Neutrophil (primary cell): ENCODE measurements around the gene C9orf43.

Experiments
- H3K27ac ChIP-seq: fragments of 200-600 bp; sonication (generic); 2 replicates; pipeline ENCODE4 v1.5.1; 2016; ENCODE audit warnings: mild to moderate bottlenecking, moderate library complexity
- H3K27me3 ChIP-seq: fragments of 200-600 bp; sonication (generic); 2 replicates; pipeline ENCODE4 v1.6.0; 2016; ENCODE audit warnings: mild to moderate bottlenecking
- H3K36me3 ChIP-seq: fragments of 200-600 bp; sonication (generic); 2 replicates; pipeline ENCODE4 v1.5.1; 2017
- H3K4me1 ChIP-seq, 2 experiments: fragments of 200-600 bp in 1 of 2; sonication (generic) in 1 of 2; 1 replicate in 1 of 2; 2 replicates in 1 of 2; pipeline versions ENCODE4 v1.5.1 to v1.6.1; 2013 to 2016; ENCODE audit warnings: low read depth in 1 of 2, low read length in 1 of 2, mild to moderate bottlenecking in 1 of 2, moderate library complexity in 1 of 2; ENCODE audit not compliant: control insufficient read depth in 1 of 2, insufficient read depth in 1 of 2
- H3K4me3 ChIP-seq, 2 experiments: fragments of 200-600 bp in 1 of 2; sonication (generic) in 1 of 2; 1 replicate in 1 of 2; 2 replicates in 1 of 2; pipeline ENCODE4 v1.5.1; 2013 to 2016; ENCODE audit warnings: low read depth in 1 of 2, low read length in 1 of 2, mild to moderate bottlenecking in 1 of 2, moderate library complexity in 1 of 2
- H3K9me3 ChIP-seq: fragments of 200-600 bp; sonication (generic); 2 replicates; pipeline ENCODE4 v1.5.1; 2016
- CTCF ChIP-seq: fragments of 200-600 bp; sonication (generic); IDR thresholded peaks from 2 replicates; pipeline ENCODE4 v1.5.1; 2016; ENCODE audit warnings: antibody characterized with exemption

Gene C9orf43

DNA sequence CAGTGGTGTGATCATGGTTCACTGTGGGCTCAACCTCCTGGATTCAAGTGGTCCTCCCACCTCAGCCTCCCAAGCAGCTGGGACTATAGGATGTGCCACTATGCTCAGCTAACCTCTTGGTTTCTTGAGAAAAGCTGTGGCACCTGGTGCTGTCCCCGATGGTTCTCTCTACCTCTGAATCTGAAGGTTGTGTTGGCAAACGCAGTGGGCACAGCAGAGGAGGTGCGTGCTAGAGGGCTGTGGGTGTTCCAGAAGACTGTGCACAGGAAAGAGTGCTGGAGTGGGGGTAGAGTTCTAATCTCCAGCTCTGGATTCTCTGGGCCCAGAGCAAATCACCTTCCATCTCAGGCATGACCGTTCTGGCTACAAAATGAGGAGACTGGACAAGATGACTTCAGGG lies 65.4 kb downstream of the C9orf43 start:
- Histone ChIP-seq H3K4me3 (no peak overlapping the region), H3K9me3 (no peaks in the 10 kb centered on the region), H3K36me3 (no peaks in the 10 kb centered on the region), H3K4me1 (no peaks in the 10 kb centered on the region), H3K27me3 (no peaks in the 10 kb centered on the region), H3K27ac (no peak overlapping the region)
- no peak for TF ChIP-seq CTCF

DNA sequence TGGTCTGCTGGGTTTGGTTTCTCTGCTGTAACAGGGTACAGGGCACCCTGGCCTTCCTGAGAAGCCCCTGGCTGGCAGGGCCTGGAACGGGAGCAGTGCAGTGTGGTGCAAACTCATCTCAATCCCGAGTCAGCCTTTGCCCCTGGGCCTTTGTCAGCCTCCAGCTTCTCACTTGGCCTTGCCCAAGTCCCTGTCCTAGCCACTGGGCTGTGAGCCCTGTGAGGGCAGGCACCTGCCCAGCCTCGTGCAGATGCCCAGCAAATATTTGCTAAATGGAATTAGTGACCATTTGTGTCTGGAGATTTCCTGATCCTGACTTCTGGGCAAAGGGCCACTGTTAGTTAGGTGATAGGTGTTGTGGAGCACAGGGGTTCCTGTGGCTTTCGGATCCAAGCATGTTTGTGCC lies 66.0 kb downstream of the C9orf43 start:
- no peak for TF ChIP-seq CTCF
- Histone ChIP-seq H3K27me3 (no peaks in the 10 kb centered on the region), H3K4me1 (no peaks in the 10 kb centered on the region), H3K27ac (no peak overlapping the region), H3K4me3 (no peak overlapping the region), H3K9me3 (no peaks in the 10 kb centered on the region), H3K36me3 (no peaks in the 10 kb centered on the region)

GRCh38 chr9:113477058-113477457 lies 66.5 kb downstream of the C9orf43 start:
- Histone ChIP-seq H3K27me3 (no peaks in the 10 kb centered on the region), H3K36me3 (no peaks in the 10 kb centered on the region), H3K4me3 (no peak overlapping the region), H3K27ac (no peak overlapping the region), H3K9me3 (no peaks in the 10 kb centered on the region), H3K4me1 (no peaks in the 10 kb centered on the region)
- TF ChIP-seq CTCF: no peak

DNA sequence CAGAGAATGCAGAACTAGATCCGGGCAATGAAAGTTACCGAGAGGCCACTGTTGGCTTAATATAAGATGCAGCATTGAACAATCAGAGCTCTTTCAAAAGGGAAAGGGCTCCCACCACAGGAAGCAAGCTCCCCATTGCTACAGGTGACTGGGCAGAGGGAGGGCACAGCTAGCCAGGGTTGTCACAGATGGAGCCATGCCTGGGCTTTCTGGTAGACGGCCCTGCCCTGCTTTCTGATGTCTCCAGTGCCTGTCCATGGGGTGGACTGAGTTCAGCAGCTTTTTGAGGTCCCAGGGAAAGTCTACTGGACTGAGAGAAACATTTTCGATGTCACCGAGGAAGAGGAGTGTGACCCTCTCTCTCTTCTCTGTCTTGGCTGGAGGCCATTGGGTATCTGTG lies 67.1 kb downstream of the C9orf43 start:
- H3K36me3 ChIP-seq: no peaks in the 10 kb centered on the region
- H3K9me3 ChIP-seq: no peaks in the 10 kb centered on the region
- no peak for TF ChIP-seq CTCF
- no peak overlapping the region for H3K27ac ChIP-seq
- no peaks in the 10 kb centered on the region for H3K27me3 ChIP-seq
- no peaks in the 10 kb centered on the region for H3K4me1 ChIP-seq
- H3K4me3 ChIP-seq: no peak overlapping the region

GRCh38 chr9:113479174-113479621 lies 68.7 kb downstream of the C9orf43 start:
- no peaks in the 10 kb centered on the region for H3K36me3 ChIP-seq
- H3K27ac ChIP-seq: no peak overlapping the region
- H3K4me1 ChIP-seq: no peaks in the 10 kb centered on the region
- no peak overlapping the region for H3K4me3 ChIP-seq
- no peaks in the 10 kb centered on the region for H3K27me3 ChIP-seq
- no peak for TF ChIP-seq CTCF
- no peaks in the 10 kb centered on the region for H3K9me3 ChIP-seq
